Measurements from ENCODE around the gene SLC37A1. TPM values are rescaled to one million over a fixed set of nuclear protein-coding genes. Genes with fewer than 3 reads are reported as not detected.
A peak's percentile ranks its signal among the peaks of the same experiment; 100 is the strongest.

The SLC37A1 gene
- total RNA-seq (2014; rRNA removed; shearing (Covaris generic); ENCODE audit: low replicate concordance), result 47.1 and 51.4 TPM in 2 replicates

GRCh38 chr21:42513151-42513984 is at the start of gene SLC37A1:
TSS of gene SLC37A1 (plus strand) at chr21:42513852. CDS start at chr21:42518455, 4,603 bp downstream.
- H3K4me2 ChIP-seq (ENCODE audit: low read depth, low read length, poor library complexity, severe bottlenecking), result peak within 1 kb of the TSS; percentile 85
- H3K9me3 ChIP-seq (ENCODE audit: low read length), result no peaks in the 10 kb centered on the region
- peaks cover 10% of the 10 kb centered on the region; the same call in 1 of the 2 replicates for H3K79me2 ChIP-seq (ENCODE audit: low read length)
- no peaks in the 10 kb centered on the region for H3K9me2 ChIP-seq (replicated peaks; ENCODE audit: insufficient read depth, low read length)
- peak within 1 kb of the TSS; percentile 89 for H3K9ac ChIP-seq (ENCODE audit: low read length)
- H3K27me3 ChIP-seq (ENCODE audit: low read length), result no peaks in the 10 kb centered on the region
- peak; percentile 74 for DNase-seq
- peak within 1 kb of the TSS; percentile 88 for H3K4me3 ChIP-seq (ENCODE audit: low read length)
- H2AFZ ChIP-seq (ENCODE audit: low read length), result peak within 1 kb of the TSS; percentile 62
- peaks cover 32% of the 10 kb centered on the region for H3K4me1 ChIP-seq (ENCODE audit: low read length)
- no peaks in the 10 kb centered on the region for H4K20me1 ChIP-seq (ENCODE audit: insufficient read depth, low read depth, low read length)
- peak within 1 kb of the TSS; percentile 74 for H3K27ac ChIP-seq (ENCODE audit: low read length)
- H3K36me3 ChIP-seq (ENCODE audit: insufficient read depth, low read length), result no peaks in the 10 kb centered on the region

- peak; percentile 84 for DNase-seq
- Histone ChIP-seq H3K79me2 (ENCODE audit: low read length) (no peaks in the 10 kb centered on the region), H3K9me3 (ENCODE audit: low read length) (no peaks in the 10 kb centered on the region), H3K27me3 (ENCODE audit: low read length) (no peaks in the 10 kb centered on the region), H3K36me3 (ENCODE audit: insufficient read depth, low read length) (no peaks in the 10 kb centered on the region), H3K9me2 (replicated peaks; ENCODE audit: insufficient read depth, low read length) (no peaks in the 10 kb centered on the region), H3K27ac (ENCODE audit: low read length) (no peak overlapping the region), H4K20me1 (ENCODE audit: insufficient read depth, low read depth, low read length) (no peaks in the 10 kb centered on the region), H3K4me2 (ENCODE audit: low read depth, low read length, poor library complexity, severe bottlenecking) (no peak overlapping the region), H3K4me1 (ENCODE audit: low read length) (peaks cover 85% of the 10 kb centered on the region), H2AFZ (ENCODE audit: low read length) (no peak overlapping the region), H3K9ac (ENCODE audit: low read length) (no peak overlapping the region), H3K4me3 (ENCODE audit: low read length) (no peak overlapping the region)
These were observed 49.7 kb upstream of the SLC37A1 start for GRCh38 chr21:42463861-42464515.

- Histone ChIP-seq H3K36me3 (ENCODE audit: insufficient read depth, low read length) (no peaks in the 10 kb centered on the region), H2AFZ (ENCODE audit: low read length) (peak overlapping the region; percentile 82; the same call in 1 of the 2 replicates), H3K9ac (ENCODE audit: low read length) (peak overlapping the region; percentile 35; the same call in 1 of the 2 replicates), H4K20me1 (ENCODE audit: insufficient read depth, low read depth, low read length) (no peaks in the 10 kb centered on the region), H3K4me3 (ENCODE audit: low read length) (no peak overlapping the region), H3K27me3 (ENCODE audit: low read length) (no peaks in the 10 kb centered on the region), H3K9me3 (ENCODE audit: low read length) (no peaks in the 10 kb centered on the region), H3K4me2 (ENCODE audit: low read depth, low read length, poor library complexity, severe bottlenecking) (peak overlapping the region; percentile 38), H3K9me2 (replicated peaks; ENCODE audit: insufficient read depth, low read length) (no peaks in the 10 kb centered on the region), H3K27ac (ENCODE audit: low read length) (peak overlapping the region; percentile 12; the same call in 1 of the 2 replicates), H3K4me1 (ENCODE audit: low read length) (peaks cover 81% of the 10 kb centered on the region), H3K79me2 (ENCODE audit: low read length) (no peaks in the 10 kb centered on the region)
- DNase-seq, result peak; percentile 48
These were observed 48.4 kb upstream of the SLC37A1 start for GRCh38 chr21:42465008-42465802.

- H3K27me3 ChIP-seq (ENCODE audit: low read length), result no peaks in the 10 kb centered on the region
- no peaks in the 10 kb centered on the region for H3K36me3 ChIP-seq (ENCODE audit: insufficient read depth, low read length)
- no peaks in the 10 kb centered on the region for H3K9me3 ChIP-seq (ENCODE audit: low read length)
- H3K4me2 ChIP-seq (ENCODE audit: low read depth, low read length, poor library complexity, severe bottlenecking), result peak overlapping the region; percentile 38
- peaks cover 76% of the 10 kb centered on the region for H3K4me1 ChIP-seq (ENCODE audit: low read length)
- H2AFZ ChIP-seq (ENCODE audit: low read length), result no peak overlapping the region
- H3K9me2 ChIP-seq (replicated peaks; ENCODE audit: insufficient read depth, low read length), result no peaks in the 10 kb centered on the region
- H3K9ac ChIP-seq (ENCODE audit: low read length), result 0 out of 2 replicates have a peak overlapping the region, but pooled peaks have one; percentile 35
- no peaks in the 10 kb centered on the region for H3K79me2 ChIP-seq (ENCODE audit: low read length)
- H4K20me1 ChIP-seq (ENCODE audit: insufficient read depth, low read depth, low read length), result no peaks in the 10 kb centered on the region
- H3K4me3 ChIP-seq (ENCODE audit: low read length), result no peak overlapping the region
- no peak overlapping the region for H3K27ac ChIP-seq (ENCODE audit: low read length)
- no peak for DNase-seq
These were observed 47.9 kb upstream of the SLC37A1 start for GRCh38 chr21:42465803-42466127.

- H4K20me1 ChIP-seq (ENCODE audit: insufficient read depth, low read depth, low read length), result no peaks in the 10 kb centered on the region
- DNase-seq, result no peak
- H3K27ac ChIP-seq (ENCODE audit: low read length), result no peak overlapping the region
- no peak overlapping the region for H2AFZ ChIP-seq (ENCODE audit: low read length)
- H3K79me2 ChIP-seq (ENCODE audit: low read length), result no peaks in the 10 kb centered on the region
- H3K27me3 ChIP-seq (ENCODE audit: low read length), result no peaks in the 10 kb centered on the region
- peak overlapping the region; percentile 21; the same call in 1 of the 2 replicates for H3K4me3 ChIP-seq (ENCODE audit: low read length)
- peaks cover 73% of the 10 kb centered on the region for H3K4me1 ChIP-seq (ENCODE audit: low read length)
- H3K36me3 ChIP-seq (ENCODE audit: insufficient read depth, low read length), result no peaks in the 10 kb centered on the region
- peak overlapping the region; percentile 53 for H3K4me2 ChIP-seq (ENCODE audit: low read depth, low read length, poor library complexity, severe bottlenecking)
- H3K9ac ChIP-seq (ENCODE audit: low read length), result peak overlapping the region; percentile 37
- H3K9me3 ChIP-seq (ENCODE audit: low read length), result no peaks in the 10 kb centered on the region
- no peaks in the 10 kb centered on the region for H3K9me2 ChIP-seq (replicated peaks; ENCODE audit: insufficient read depth, low read length)
These were observed 47.0 kb upstream of the SLC37A1 start for GRCh38 chr21:42466700-42467099.

- H2AFZ ChIP-seq (ENCODE audit: low read length), result 0 out of 2 replicates have a peak overlapping the region, but pooled peaks have one; percentile 2
These were observed 46.3 kb upstream of the SLC37A1 start for GRCh38 chr21:42467140-42467983.

GRCh38 chr21:42468491-42469131 is 45.0 kb upstream of the SLC37A1 start:
- Histone ChIP-seq H3K9me2 (replicated peaks; ENCODE audit: insufficient read depth, low read length) (no peaks in the 10 kb centered on the region), H4K20me1 (ENCODE audit: insufficient read depth, low read depth, low read length) (no peaks in the 10 kb centered on the region), H3K9me3 (ENCODE audit: low read length) (no peaks in the 10 kb centered on the region), H3K4me2 (ENCODE audit: low read depth, low read length, poor library complexity, severe bottlenecking) (peak overlapping the region; percentile 41), H3K4me1 (ENCODE audit: low read length) (peaks cover 62% of the 10 kb centered on the region), H2AFZ (ENCODE audit: low read length) (no peak overlapping the region), H3K79me2 (ENCODE audit: low read length) (no peaks in the 10 kb centered on the region), H3K27me3 (ENCODE audit: low read length) (no peaks in the 10 kb centered on the region), H3K4me3 (ENCODE audit: low read length) (peak overlapping the region; percentile 3; the same call in 1 of the 2 replicates), H3K27ac (ENCODE audit: low read length) (peak overlapping the region; percentile 47), H3K36me3 (ENCODE audit: insufficient read depth, low read length) (no peaks in the 10 kb centered on the region), H3K9ac (ENCODE audit: low read length) (peak overlapping the region; percentile 37)
- no peak for DNase-seq

More at GRCh38 chr21:42467140-42467983, 46.3 kb upstream of the SLC37A1 start:
- Histone ChIP-seq H3K9me2 (replicated peaks; ENCODE audit: insufficient read depth, low read length) (no peaks in the 10 kb centered on the region), H3K79me2 (ENCODE audit: low read length) (no peaks in the 10 kb centered on the region), H3K36me3 (ENCODE audit: insufficient read depth, low read length) (no peaks in the 10 kb centered on the region), H3K27me3 (ENCODE audit: low read length) (no peaks in the 10 kb centered on the region), H3K27ac (ENCODE audit: low read length) (no peak overlapping the region), H3K4me1 (ENCODE audit: low read length) (peaks cover 73% of the 10 kb centered on the region), H3K4me2 (ENCODE audit: low read depth, low read length, poor library complexity, severe bottlenecking) (peak overlapping the region; percentile 53), H4K20me1 (ENCODE audit: insufficient read depth, low read depth, low read length) (no peaks in the 10 kb centered on the region), H3K9ac (ENCODE audit: low read length) (peak overlapping the region; percentile 37), H3K4me3 (ENCODE audit: low read length) (peak overlapping the region; percentile 21; the same call in 1 of the 2 replicates), H3K9me3 (ENCODE audit: low read length) (no peaks in the 10 kb centered on the region)
- peak; percentile 75 for DNase-seq
